ENCODE measurements around the gene UBE2O.

DNA sequence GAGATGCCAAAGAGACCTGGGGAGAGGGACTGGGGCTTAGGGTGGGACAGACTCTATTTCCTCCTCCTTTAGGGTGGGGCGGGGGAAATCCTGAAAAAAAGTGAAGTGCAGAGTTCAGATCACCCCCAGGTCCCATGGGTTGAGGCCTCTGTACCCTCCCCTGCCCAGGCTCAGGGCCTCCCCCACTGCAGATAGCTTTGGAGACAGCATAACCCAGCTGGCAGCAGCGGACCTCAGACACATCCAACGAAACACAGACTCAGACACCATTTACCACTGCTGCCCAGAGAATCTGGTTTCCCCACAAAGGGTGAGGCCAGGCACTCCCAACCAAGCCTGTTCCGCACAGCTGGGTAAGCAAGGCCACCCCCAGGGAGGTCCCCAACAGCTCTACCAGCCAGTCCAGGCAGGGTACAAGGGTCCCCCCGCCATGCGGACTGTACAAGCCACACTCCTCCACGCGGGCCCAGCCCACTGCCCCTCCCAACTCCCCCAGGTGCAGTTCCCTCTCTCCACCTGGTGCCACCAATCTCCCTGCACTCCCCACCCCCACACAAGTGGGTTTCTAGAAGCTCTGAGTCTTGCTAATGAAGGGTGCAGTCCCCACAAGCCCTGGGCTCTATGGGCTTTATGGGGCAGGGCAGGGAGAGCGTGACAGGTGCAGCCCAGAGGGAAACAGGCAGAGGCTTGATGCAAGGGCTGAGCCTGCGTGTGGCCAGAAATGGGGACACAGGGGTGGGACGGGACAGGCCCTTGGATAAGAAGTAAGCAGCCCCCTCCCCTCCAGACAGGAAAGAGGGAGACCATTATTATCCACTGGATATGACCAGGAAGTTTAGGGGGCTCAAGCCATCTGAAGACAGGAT lies 39.4 kb upstream of the UBE2O start:
- no peak for TF ChIP-seq TAF1 (conservative IDR thresholded peaks at IDR 0.05)
- TF ChIP-seq, protein P1, sequence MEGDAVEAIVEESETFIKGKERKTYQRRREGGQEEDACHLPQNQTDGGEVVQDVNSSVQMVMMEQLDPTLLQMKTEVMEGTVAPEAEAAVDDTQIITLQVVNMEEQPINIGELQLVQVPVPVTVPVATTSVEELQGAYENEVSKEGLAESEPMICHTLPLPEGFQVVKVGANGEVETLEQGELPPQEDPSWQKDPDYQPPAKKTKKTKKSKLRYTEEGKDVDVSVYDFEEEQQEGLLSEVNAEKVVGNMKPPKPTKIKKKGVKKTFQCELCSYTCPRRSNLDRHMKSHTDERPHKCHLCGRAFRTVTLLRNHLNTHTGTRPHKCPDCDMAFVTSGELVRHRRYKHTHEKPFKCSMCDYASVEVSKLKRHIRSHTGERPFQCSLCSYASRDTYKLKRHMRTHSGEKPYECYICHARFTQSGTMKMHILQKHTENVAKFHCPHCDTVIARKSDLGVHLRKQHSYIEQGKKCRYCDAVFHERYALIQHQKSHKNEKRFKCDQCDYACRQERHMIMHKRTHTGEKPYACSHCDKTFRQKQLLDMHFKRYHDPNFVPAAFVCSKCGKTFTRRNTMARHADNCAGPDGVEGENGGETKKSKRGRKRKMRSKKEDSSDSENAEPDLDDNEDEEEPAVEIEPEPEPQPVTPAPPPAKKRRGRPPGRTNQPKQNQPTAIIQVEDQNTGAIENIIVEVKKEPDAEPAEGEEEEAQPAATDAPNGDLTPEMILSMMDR (IDR thresholded peaks at IDR 0.05; ENCODE audit: low read depth, low read length, missing input control) = no peak

Measured in liver (tissue), 3 donors.